ENCODE data around the gene PLK3.
"Not testable (repeated sequence)": the region's sequence is repeated elsewhere in the genome, so short reads cannot be mapped to it uniquely, and the experiment has no call there.

PLK3 gene

DNA sequence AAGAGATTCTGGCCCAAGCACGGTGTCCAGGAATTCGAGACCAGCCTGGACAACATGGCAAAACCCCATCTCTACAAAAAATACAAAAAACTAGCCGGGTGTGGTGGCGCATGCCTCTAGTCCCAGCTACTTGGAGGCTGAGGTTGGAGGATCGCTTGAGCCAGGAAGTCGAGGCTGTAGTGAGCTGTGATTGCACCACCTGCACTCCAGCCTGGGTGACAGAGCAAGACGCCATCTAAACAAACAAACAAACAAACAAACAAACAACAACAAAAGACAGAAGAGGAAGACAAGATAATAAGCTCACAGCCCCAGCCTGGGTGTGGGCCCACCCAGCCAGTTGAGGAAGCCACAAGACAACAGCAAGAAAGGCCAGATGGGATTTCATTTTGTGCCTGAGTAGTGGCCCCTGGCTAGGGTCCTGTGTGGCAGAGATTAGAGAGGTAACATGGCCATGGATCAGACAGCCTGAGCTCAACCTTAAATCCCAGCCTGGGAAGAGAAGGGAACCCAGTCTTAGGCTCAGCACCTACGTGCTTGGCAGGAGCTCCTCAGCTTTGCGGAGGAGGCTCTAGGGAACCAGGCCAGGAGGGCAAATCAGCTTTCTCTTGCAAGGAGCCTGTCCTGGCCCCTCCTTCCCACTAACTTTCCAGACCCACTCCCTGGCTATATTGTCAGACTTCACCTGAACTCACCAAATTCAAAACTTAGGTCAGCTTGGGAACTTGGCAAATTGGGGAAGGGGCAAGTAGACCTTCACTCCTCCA lies 7.3 kb upstream of the PLK3 start:
- H3K36me3 Mint-ChIP-seq (ENCODE audit: low read depth), result no peaks in the 10 kb centered on the region
- H3K4me1 Mint-ChIP-seq, result peaks cover 34% of the 10 kb centered on the region
- TF ChIP-seq, protein P1, sequence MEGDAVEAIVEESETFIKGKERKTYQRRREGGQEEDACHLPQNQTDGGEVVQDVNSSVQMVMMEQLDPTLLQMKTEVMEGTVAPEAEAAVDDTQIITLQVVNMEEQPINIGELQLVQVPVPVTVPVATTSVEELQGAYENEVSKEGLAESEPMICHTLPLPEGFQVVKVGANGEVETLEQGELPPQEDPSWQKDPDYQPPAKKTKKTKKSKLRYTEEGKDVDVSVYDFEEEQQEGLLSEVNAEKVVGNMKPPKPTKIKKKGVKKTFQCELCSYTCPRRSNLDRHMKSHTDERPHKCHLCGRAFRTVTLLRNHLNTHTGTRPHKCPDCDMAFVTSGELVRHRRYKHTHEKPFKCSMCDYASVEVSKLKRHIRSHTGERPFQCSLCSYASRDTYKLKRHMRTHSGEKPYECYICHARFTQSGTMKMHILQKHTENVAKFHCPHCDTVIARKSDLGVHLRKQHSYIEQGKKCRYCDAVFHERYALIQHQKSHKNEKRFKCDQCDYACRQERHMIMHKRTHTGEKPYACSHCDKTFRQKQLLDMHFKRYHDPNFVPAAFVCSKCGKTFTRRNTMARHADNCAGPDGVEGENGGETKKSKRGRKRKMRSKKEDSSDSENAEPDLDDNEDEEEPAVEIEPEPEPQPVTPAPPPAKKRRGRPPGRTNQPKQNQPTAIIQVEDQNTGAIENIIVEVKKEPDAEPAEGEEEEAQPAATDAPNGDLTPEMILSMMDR (IDR thresholded peaks at IDR 0.05), result no peak
- peak overlapping the region; percentile 91 for H3K27ac Mint-ChIP-seq
- DNase-seq, result no peak
- H3K27me3 Mint-ChIP-seq (ENCODE audit: low read depth, poor library complexity), result peaks cover 3% of the 10 kb centered on the region
- H3K9me3 Mint-ChIP-seq, result no peaks in the 10 kb centered on the region
- H3K4me3 Mint-ChIP-seq, result no peak overlapping the region

DNA sequence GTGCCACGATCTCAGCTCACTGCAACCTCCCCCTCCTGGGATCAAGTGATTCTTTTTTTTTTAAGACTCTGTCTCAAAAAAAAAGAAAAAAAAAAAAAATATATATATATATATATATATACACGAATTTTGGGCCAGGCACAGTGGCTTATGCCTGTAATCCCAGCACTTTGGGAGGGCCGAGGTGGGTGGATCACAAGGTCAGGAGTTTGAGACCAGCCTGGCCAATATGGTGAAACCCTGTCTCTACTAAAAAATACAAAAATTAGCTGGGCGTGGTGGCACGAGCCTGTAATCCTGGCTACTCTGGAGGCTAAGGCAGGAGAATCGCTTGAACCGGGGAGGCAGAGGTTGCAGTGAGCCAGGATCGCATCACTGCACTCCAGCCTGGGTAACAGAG lies 2.3 kb upstream of the PLK3 start:
- H3K4me1 Mint-ChIP-seq, result peaks cover 46% of the 10 kb centered on the region
- not testable (repeated sequence) for H3K36me3 Mint-ChIP-seq (ENCODE audit: low read depth)

GRCh38 chr1:44798481-44799365 lies 1.5 kb upstream of the PLK3 start:
- Mint-ChIP-seq H3K4me1 (peaks cover 43% of the 10 kb centered on the region), H3K27ac (peak overlapping the region; percentile 100), H3K36me3 (ENCODE audit: low read depth) (peaks cover 7% of the 10 kb centered on the region), H3K27me3 (ENCODE audit: low read depth, poor library complexity) (peaks cover 2% of the 10 kb centered on the region), H3K9me3 (no peaks in the 10 kb centered on the region), H3K4me3 (peak overlapping the region; percentile 92)
- no peak for DNase-seq
- TF ChIP-seq, protein P1 (IDR thresholded peaks at IDR 0.05), result no peak

More for the DNA sequence above, 2.3 kb upstream of the PLK3 start:
- not testable (repeated sequence) for H3K27ac Mint-ChIP-seq; DNase-seq; H3K4me3 Mint-ChIP-seq; H3K27me3 Mint-ChIP-seq (ENCODE audit: low read depth, poor library complexity); H3K9me3 Mint-ChIP-seq

DNA sequence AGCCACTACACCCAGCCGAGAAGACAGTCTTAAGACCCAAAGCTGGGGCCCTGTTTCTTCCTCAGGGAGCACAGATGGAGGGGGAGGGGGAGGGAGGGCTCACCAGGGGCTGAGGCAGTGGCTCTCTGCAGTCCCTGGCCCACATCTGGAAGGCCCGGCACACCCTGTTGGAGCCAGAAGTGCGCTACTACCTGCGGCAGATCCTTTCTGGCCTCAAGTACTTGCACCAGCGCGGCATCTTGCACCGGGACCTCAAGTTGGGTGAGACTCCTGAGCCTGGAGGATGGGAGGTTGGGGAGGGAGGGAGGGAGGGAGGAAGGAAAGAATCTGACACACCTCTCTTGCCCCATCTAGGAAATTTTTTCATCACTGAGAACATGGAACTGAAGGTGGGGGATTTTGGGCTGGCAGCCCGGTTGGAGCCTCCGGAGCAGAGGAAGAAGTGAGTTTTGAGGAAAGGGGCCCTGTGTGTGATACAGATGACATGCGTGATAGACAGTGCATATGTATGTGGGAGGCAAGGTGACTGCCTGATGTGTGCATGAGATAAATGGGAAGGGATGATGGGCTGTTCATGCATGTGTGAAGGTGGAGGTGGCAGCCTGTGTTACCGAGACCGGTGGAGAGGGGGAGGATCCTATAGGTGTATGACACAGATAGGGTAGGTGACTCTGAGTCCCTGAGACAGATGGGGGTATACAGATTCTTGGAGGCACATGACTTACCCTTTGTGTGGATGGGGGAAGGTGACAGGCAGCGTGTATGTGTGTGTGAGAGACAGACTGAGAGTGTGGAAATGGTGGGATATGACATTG lies 1.5 kb downstream of the PLK3 start:
- TF ChIP-seq, protein P1 (IDR thresholded peaks at IDR 0.05), result no peak
- Mint-ChIP-seq H3K36me3 (ENCODE audit: low read depth) (peaks cover 12% of the 10 kb centered on the region), H3K27me3 (ENCODE audit: low read depth, poor library complexity) (peaks cover 2% of the 10 kb centered on the region), H3K4me1 (peaks cover 53% of the 10 kb centered on the region), H3K9me3 (no peaks in the 10 kb centered on the region), H3K27ac (peak overlapping the region; percentile 52), H3K4me3 (peak overlapping the region; percentile 85)
- DNase-seq, result no peak

GRCh38 chr1:44802306-44803061 lies 2.3 kb downstream of the PLK3 start:
- TF ChIP-seq, protein P1 (IDR thresholded peaks at IDR 0.05), result no peak
- Mint-ChIP-seq H3K9me3 (no peaks in the 10 kb centered on the region), H3K4me1 (peaks cover 61% of the 10 kb centered on the region), H3K4me3 (peak overlapping the region; percentile 85), H3K36me3 (ENCODE audit: low read depth) (peaks cover 16% of the 10 kb centered on the region), H3K27me3 (ENCODE audit: low read depth, poor library complexity) (peaks cover 2% of the 10 kb centered on the region), H3K27ac (peak overlapping the region; percentile 52)
- DNase-seq, result no peak

All from nephron progenitor cell (in vitro differentiated cells).